ENCODE results near the gene NES.
A peak's percentile ranks its signal among the peaks of the same experiment; 100 is the strongest.

Gene NES

DNA sequence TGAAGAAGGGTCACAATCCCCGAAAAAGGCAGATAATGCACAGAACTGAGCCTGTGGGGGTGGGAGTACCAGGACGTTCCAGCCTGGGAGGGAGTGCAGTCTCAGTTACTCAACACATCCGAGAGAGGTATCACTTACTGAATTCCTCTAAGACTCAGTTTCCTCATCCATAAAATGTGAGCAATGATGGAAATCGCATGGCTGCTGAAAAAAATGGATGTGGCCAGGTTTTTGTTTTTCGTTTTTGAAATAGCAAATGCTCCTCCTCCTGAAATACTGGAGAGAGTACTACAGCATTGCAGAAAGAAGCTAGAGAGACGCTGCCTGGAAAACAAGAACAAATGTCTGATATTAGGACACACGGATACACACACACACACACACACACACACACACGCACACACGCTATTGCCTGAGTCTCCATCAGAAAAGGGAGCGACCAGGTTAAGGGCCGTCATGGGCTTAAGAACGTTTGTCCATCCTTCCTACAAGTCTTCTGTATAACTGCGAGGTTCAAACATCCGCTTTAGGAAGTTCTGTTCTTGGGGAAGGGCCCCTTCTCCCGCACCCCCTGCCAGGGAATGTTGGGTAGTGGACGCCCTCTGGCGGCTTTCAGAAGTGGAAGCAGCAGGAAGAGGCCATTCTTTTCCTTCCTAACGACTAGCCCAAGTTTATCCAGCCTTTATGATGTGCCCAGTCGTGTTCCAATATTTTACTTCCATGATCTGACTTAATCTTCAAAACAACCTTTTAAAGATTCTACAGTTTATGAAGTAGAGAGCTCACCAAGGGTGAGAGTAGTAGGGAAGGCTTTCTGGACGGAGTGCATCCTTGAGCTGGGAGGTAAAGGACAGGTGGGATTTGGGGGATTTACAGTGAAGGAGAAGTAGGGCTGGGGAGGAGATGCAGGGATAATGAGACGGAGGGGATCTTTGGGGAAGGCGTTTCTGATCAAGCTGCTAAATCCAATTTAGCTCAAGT, 699 bp upstream of the NES start:
- H3K4me1 Mint-ChIP-seq = peaks cover 3% of the 10 kb centered on the region
- H3K27ac Mint-ChIP-seq = no peak overlapping the region
- H3K27me3 Mint-ChIP-seq = peaks cover 53% of the 10 kb centered on the region
- DNase-seq (peak; percentile 41), ATAC-seq (no peak)
- no peaks in the 10 kb centered on the region for H3K36me3 Mint-ChIP-seq (ENCODE audit: low read depth)
- H3K4me3 Mint-ChIP-seq = no peak overlapping the region
- no peaks in the 10 kb centered on the region for H3K9me3 Mint-ChIP-seq

DNA sequence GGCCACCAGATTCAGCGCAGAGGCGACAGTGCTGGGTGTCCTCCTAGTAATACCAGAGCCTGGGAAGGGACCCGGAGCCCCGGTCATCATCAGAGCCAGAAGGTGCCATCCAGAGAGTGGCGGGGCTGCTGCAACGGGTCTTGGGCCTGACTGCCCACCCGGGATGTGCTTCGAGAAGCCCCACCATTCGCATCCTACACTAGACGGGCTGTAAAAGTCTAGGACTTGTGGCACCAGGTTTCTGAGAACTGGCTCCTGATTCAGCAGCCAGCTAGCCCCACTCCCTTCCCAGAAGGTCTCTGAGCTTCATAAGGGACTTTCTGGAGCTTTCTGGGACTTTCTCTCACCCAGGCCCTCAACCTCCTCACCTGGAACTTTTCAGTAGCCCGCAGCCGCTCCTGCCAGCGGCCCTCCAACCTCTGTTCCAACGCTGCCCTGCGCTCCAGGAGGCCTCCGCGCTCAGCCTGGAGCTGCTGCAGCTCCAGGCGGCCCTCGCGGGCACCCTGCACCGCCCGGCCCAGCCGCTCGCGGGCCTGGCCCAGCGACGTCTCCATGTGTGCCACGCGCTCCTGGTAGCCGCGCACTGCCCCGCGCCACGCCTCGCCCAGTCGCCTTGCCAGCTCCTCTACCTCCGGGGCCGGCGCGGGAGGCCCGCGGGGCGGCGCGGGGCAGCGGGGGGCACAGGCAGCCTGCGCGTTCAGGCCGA, 940 bp downstream of the NES start:
- ATAC-seq = no peak
- H3K36me3 Mint-ChIP-seq (ENCODE audit: low read depth) = no peaks in the 10 kb centered on the region
- no peak overlapping the region for H3K4me3 Mint-ChIP-seq
- no peaks in the 10 kb centered on the region for H3K9me3 Mint-ChIP-seq
- H3K27ac Mint-ChIP-seq = no peak overlapping the region
- H3K27me3 Mint-ChIP-seq = peaks cover 55% of the 10 kb centered on the region
- H3K4me1 Mint-ChIP-seq = peaks cover 3% of the 10 kb centered on the region
- no peak for DNase-seq

- DNase-seq = no peak
- Mint-ChIP-seq H3K27me3 (peaks cover 52% of the 10 kb centered on the region), H3K4me3 (no peak overlapping the region), H3K4me1 (peaks cover 3% of the 10 kb centered on the region), H3K36me3 (ENCODE audit: low read depth) (no peaks in the 10 kb centered on the region), H3K9me3 (no peaks in the 10 kb centered on the region), H3K27ac (no peak overlapping the region)
- ATAC-seq = no peak
These were observed 1.7 kb downstream of the NES start for GRCh38 chr1:156675210-156676113.

- DNase-seq = no peak
- Mint-ChIP-seq H3K27ac (no peak overlapping the region), H3K4me1 (peaks cover 3% of the 10 kb centered on the region), H3K27me3 (peaks cover 37% of the 10 kb centered on the region), H3K36me3 (ENCODE audit: low read depth) (no peaks in the 10 kb centered on the region), H3K9me3 (no peaks in the 10 kb centered on the region), H3K4me3 (no peak overlapping the region)
- no peak for ATAC-seq
These were observed 3.7 kb downstream of the NES start for GRCh38 chr1:156673387-156674121.

DNA sequence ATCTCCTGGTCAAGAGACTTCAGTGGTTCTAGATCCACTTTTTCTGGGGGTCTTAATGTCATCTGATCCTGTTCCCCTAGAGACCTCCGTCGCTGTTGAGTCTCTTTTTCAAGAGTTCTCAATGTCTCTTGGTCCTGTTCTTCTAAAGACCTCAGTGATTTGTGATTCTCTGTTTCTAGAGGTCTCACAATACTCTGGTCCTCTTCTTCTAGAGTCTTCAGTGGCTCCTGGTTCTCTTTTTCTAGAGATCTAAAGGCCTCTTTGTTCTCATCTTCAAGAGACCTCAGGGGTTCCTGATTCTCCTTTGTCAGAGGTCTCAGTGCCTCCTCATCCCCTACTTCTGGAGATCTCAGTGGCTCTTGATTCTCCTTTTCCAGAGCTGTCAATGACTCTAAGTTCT, 5.4 kb downstream of the NES start:
- DNase-seq (no peak), ATAC-seq (no peak)
- H3K4me3 Mint-ChIP-seq = no peak overlapping the region
- no peaks in the 10 kb centered on the region for H3K4me1 Mint-ChIP-seq
- no peak overlapping the region for H3K27ac Mint-ChIP-seq
- no peaks in the 10 kb centered on the region for H3K9me3 Mint-ChIP-seq
- H3K36me3 Mint-ChIP-seq (ENCODE audit: low read depth) = no peaks in the 10 kb centered on the region
- peaks cover 20% of the 10 kb centered on the region for H3K27me3 Mint-ChIP-seq

DNA sequence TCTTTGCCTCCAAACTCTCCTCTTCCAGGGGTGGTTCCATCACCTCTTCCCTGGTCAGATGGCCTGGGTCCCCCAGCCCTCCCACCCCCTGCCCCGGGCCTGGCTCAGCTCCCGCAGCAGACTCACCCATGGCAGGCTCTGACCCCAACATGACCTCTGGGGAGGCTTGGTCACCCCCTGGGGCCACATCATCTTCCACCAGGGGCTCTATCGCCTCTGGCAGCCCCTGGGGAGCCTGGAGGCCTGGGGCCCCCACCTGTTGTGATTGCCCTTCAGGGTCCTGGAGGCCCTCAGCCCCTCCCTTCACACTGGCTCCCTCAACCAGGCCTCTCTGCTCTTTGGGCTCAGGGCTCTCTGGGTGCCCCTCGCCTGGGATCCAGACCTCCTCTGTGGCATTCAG, 6.4 kb downstream of the NES start:
- H3K36me3 Mint-ChIP-seq (ENCODE audit: low read depth) = no peaks in the 10 kb centered on the region
- ATAC-seq (no peak), DNase-seq (no peak)
- no peaks in the 10 kb centered on the region for H3K9me3 Mint-ChIP-seq
- H3K4me1 Mint-ChIP-seq = no peaks in the 10 kb centered on the region
- no peak overlapping the region for H3K4me3 Mint-ChIP-seq
- no peak overlapping the region for H3K27ac Mint-ChIP-seq
- peaks cover 17% of the 10 kb centered on the region for H3K27me3 Mint-ChIP-seq

DNA sequence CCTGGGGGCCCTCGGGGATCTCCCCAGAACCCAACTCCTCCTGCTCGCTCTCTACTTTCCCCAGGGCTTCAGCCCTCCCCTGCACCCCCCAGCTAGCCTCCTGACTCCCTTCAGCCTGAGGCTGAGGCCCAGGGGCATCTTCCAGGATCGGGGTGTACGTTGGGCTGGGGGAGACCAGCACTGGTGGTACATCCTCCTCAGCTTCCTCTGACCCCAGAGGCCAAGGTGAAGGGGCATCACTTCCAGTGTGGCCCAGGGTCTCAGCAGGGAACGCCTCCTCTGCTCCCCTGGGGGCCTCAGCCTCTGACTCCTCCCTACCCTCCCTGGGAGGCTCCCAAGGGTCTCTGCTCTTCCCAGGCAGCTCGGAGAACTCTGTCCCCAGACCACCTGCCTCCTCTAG, 6.8 kb downstream of the NES start:
- Mint-ChIP-seq H3K4me1 (peaks cover 4% of the 10 kb centered on the region), H3K9me3 (no peaks in the 10 kb centered on the region), H3K36me3 (ENCODE audit: low read depth) (no peaks in the 10 kb centered on the region), H3K27me3 (peaks cover 13% of the 10 kb centered on the region), H3K27ac (no peak overlapping the region), H3K4me3 (no peak overlapping the region)
- DNase-seq (no peak), ATAC-seq (no peak)

- peaks cover 4% of the 10 kb centered on the region for H3K4me1 Mint-ChIP-seq
- no peak overlapping the region for H3K27ac Mint-ChIP-seq
- H3K9me3 Mint-ChIP-seq = no peaks in the 10 kb centered on the region
- no peaks in the 10 kb centered on the region for H3K36me3 Mint-ChIP-seq (ENCODE audit: low read depth)
- no peak overlapping the region for H3K4me3 Mint-ChIP-seq
- DNase-seq (no peak), ATAC-seq (no peak)
- H3K27me3 Mint-ChIP-seq = peaks cover 9% of the 10 kb centered on the region
These were observed 7.4 kb downstream of the NES start for GRCh38 chr1:156669794-156670193.

GRCh38 chr1:156668801-156669637, 8.2 kb downstream of the NES start:
- H3K4me3 Mint-ChIP-seq = no peak overlapping the region
- no peak overlapping the region for H3K27ac Mint-ChIP-seq
- H3K36me3 Mint-ChIP-seq (ENCODE audit: low read depth) = no peaks in the 10 kb centered on the region

DNA sequence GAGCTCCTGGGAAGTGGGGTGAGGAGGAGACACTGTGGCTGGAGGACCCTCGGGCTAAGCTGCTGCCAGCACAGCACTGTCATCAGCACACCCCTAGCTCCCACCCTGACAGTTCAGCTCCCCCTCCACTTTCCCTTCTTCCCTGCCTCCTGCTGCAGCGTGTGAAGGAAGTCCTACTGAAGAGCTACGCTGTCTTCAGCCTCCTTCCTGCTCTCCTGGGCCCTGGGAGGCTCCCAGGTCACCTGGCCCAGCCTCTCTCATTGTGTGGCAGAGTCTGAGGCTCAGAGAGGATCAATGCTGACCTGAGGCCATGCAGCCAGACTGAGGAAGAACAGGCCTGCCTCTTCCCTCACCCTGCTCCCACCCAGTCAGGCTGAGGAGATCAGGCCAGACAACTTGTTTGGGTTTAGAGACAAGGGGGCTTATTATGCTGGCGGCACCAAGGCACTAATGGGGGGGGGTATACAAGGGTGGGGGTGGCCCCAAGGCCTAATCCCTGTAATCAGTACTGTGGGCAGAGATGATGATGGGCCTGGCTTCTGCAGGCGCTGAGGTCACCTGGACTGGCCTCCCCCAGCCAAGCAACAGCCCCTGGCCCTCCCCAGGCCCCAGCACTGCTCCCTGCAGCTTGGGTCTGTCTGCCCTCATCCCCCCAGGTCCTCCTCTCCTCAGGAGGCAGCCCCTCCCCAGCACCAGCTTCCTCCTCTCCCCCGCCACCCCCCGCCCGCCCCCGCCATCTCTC, 9.1 kb downstream of the NES start:
- Mint-ChIP-seq H3K4me1 (peaks cover 4% of the 10 kb centered on the region), H3K27me3 (peaks cover 7% of the 10 kb centered on the region), H3K27ac (no peak overlapping the region), H3K9me3 (no peaks in the 10 kb centered on the region), H3K4me3 (no peak overlapping the region), H3K36me3 (ENCODE audit: low read depth) (no peaks in the 10 kb centered on the region)
- ATAC-seq = no peak
- DNase-seq = no peak

More at GRCh38 chr1:156668801-156669637, 8.2 kb downstream of the NES start:
- DNase-seq (no peak), ATAC-seq (no peak)
- Mint-ChIP-seq H3K27me3 (peaks cover 7% of the 10 kb centered on the region), H3K4me1 (peaks cover 4% of the 10 kb centered on the region), H3K9me3 (no peaks in the 10 kb centered on the region)

GRCh38 chr1:156667610-156667967, 9.6 kb downstream of the NES start:
- H3K4me1 Mint-ChIP-seq = peaks cover 7% of the 10 kb centered on the region
- no peaks in the 10 kb centered on the region for H3K9me3 Mint-ChIP-seq
- no peak overlapping the region for H3K4me3 Mint-ChIP-seq
- ATAC-seq (no peak), DNase-seq (no peak)
- H3K27ac Mint-ChIP-seq = no peak overlapping the region
- peaks cover 7% of the 10 kb centered on the region for H3K27me3 Mint-ChIP-seq
- no peaks in the 10 kb centered on the region for H3K36me3 Mint-ChIP-seq (ENCODE audit: low read depth)

DNA sequence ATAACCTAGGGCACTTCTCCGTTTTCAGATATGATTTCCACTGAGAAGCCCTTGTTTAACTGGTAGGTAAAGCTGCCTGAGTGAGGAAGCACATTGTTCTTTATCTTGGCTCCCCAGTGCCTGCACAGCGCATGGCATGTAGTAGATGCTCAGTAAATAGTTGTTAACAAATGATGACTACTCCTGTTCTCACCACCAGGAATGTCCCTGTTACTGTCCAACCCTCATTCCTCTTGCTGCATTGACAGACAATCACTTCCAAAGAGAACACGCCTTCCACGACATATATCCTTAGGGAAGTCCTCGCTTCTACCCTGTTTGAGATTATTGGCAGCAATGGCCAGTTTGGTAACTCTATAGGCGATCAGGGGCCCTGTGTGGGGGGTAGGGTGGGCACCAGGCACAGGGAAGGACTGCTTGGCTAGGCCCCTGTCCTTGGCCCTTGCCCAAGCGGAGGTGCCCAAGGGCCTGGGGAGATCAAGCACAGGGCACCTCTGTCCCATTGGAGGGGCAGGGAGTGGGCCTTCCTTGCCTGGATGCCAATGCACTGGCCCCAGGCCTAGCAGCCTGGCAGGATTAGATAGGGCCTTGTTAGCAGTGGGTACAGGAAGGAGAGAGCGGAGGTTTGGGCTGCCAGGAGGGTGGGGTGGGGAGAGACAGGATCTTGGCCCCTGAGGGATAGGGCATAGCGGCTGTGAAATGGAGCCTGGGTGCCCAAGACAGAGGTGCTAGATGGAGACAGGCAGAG, 10.2 kb downstream of the NES start:
- H3K27me3 Mint-ChIP-seq = peaks cover 7% of the 10 kb centered on the region
- H3K27ac Mint-ChIP-seq = no peak overlapping the region
- no peaks in the 10 kb centered on the region for H3K36me3 Mint-ChIP-seq (ENCODE audit: low read depth)
- no peaks in the 10 kb centered on the region for H3K9me3 Mint-ChIP-seq
- no peak for DNase-seq
- peaks cover 12% of the 10 kb centered on the region for H3K4me1 Mint-ChIP-seq
- H3K4me3 Mint-ChIP-seq = no peak overlapping the region
- no peak for ATAC-seq

All from activated naive CD8-positive, alpha-beta T cell treated with anti-CD3 and anti-CD28 coated beads, Interleukin-2, amount 50 U/mL, for 24 hours (primary cell).